H1 (cell line): Measurements from ENCODE around the gene MAP7D1. TPM values are rescaled to one million over a fixed set of nuclear protein-coding genes. Genes with fewer than 3 reads are reported as not detected.

ENCODE experiments used
- CTCF ChIA-PET: fragments of 300-600 bp; sonication (Branson Sonifier 250); formaldehyde crosslinking; loops from one replicate; lab custom pipeline; 2021; ENCODE audit not compliant: partially characterized antibody; lab: Charles Lee
- POLR2A ChIA-PET: fragments of 300-600 bp; sonication (Branson Sonifier 250); formaldehyde crosslinking; loops from one replicate; lab custom pipeline; 2021; ENCODE audit warnings: inconsistent platforms; ENCODE audit not compliant: partially characterized antibody; lab: Charles Lee
- DNase-seq, 2 experiments: peaks; one replicate each; pipeline versions ENCODE4 v3.0.0 to v3.0.0-alpha.2; 2010 to 2022; ENCODE audit warnings: low spot score in 2 of 2, low read depth in 1 of 2, mixed read lengths in 1 of 2
- FAIRE-seq: peaks from 2 replicates; lab custom pipeline; 2011; peaks lifted over from hg19 to GRCh38; lab: Jason Lieb, UNC
- H2AFZ ChIP-seq: 2 replicates; pipeline ENCODE4 v1.8.1; 2012; ENCODE audit warnings: low read length, inconsistent platforms
- H2AK5ac ChIP-seq: 2 replicates; pipeline ENCODE4 v1.6.1; 2013; ENCODE audit warnings: low read depth, low read length
- H2BK120ac ChIP-seq: replicated peaks from 2 replicates; pipeline ENCODE3; 2013; ENCODE audit warnings: low read depth, low read length, inconsistent platforms
- H2BK12ac ChIP-seq: 2 replicates; pipeline ENCODE4 v1.6.1; 2013; ENCODE audit warnings: low read depth, low read length
- H2BK15ac ChIP-seq: 2 replicates; pipeline ENCODE4 v1.6.1; 2013; ENCODE audit warnings: low read length
- H2BK20ac ChIP-seq: 2 replicates; pipeline ENCODE4 v1.6.1; 2013; ENCODE audit warnings: low read length
- H2BK5ac ChIP-seq: 2 replicates; pipeline ENCODE4 v1.6.1; 2013; ENCODE audit warnings: low read depth, low read length
- H3K14ac ChIP-seq: 2 replicates; pipeline ENCODE4 v1.6.1; 2013; ENCODE audit warnings: inconsistent platforms; ENCODE audit not compliant: insufficient read length
- H3K18ac ChIP-seq: 2 replicates; pipeline ENCODE4 v1.6.1; 2013; ENCODE audit warnings: low read length; ENCODE audit errors: extremely low read depth
- H3K23ac ChIP-seq: 2 replicates; pipeline ENCODE4 v1.6.1; 2013; ENCODE audit warnings: inconsistent platforms; ENCODE audit not compliant: insufficient read length
- H3K23me2 ChIP-seq: 2 replicates; pipeline ENCODE4 v1.6.1; 2013; ENCODE audit warnings: low read depth, low read length
- H3K27ac ChIP-seq: 2 replicates; pipeline ENCODE4 v1.6.1; 2011; ENCODE audit warnings: low read depth, low read length, inconsistent platforms
- H3K27me3 ChIP-seq, 4 experiments: replicated peaks in 1 of 4; 1 replicate in 1 of 4; 2 replicates in 3 of 4; pipeline versions ENCODE4 v1.6.1 to v1.8.1; 2011 to 2013; ENCODE audit warnings: low read length in 3 of 4, mild to moderate bottlenecking in 3 of 4, inconsistent platforms in 2 of 4, mixed read lengths in 2 of 4, moderate library complexity in 1 of 4; ENCODE audit not compliant: control insufficient read depth in 3 of 4, insufficient read depth in 3 of 4; ENCODE audit errors: extremely low read depth in 1 of 4
- H3K36me3 ChIP-seq, 4 experiments: 2 replicates each; pipeline versions ENCODE4 v1.6.1 to v1.8.1; 2011 to 2013; ENCODE audit warnings: mild to moderate bottlenecking in 4 of 4, low read length in 3 of 4, moderate library complexity in 2 of 4, control low read depth in 1 of 4, inconsistent platforms in 1 of 4; ENCODE audit not compliant: insufficient read depth in 4 of 4, control insufficient read depth in 2 of 4
- H3K4ac ChIP-seq: replicated peaks from 2 replicates; pipeline ENCODE3; 2013; ENCODE audit warnings: low read length, low read depth, mixed read lengths, inconsistent platforms; ENCODE audit not compliant: insufficient read length
- H3K4me1 ChIP-seq, 4 experiments: replicated peaks in 1 of 4; 1 replicate in 1 of 4; 2 replicates in 3 of 4; pipeline versions ENCODE4 v1.6.1 to v1.8.1; 2011 to 2013; ENCODE audit warnings: low read length in 3 of 4, inconsistent platforms in 2 of 4, mixed read lengths in 1 of 4; ENCODE audit not compliant: insufficient read depth in 4 of 4, control insufficient read depth in 3 of 4
- H3K4me2 ChIP-seq, 2 experiments: 2 replicates each; pipeline versions ENCODE4 v1.6.1 to v1.8.1; 2011 to 2013; ENCODE audit warnings: low read depth in 2 of 2, low read length in 2 of 2, control low read depth in 1 of 2, inconsistent platforms in 1 of 2, mild to moderate bottlenecking in 1 of 2; ENCODE audit not compliant: insufficient read depth in 1 of 2
- H3K4me3 ChIP-seq, 4 experiments: fragments of 200-600, 300-600 bp in 1 of 4; sonication (generic), shearing (Covaris generic), sonication (Bioruptor Twin) in 1 of 4; 2 replicates each; pipeline versions ENCODE4 v1.5.1 to v1.8.1; 2011 to 2016; ENCODE audit warnings: low read length in 4 of 4, low read depth in 3 of 4, control low read depth in 2 of 4, inconsistent platforms in 2 of 4, mild to moderate bottlenecking in 2 of 4, mixed read lengths in 1 of 4, moderate library complexity in 1 of 4; ENCODE audit not compliant: insufficient read depth in 2 of 4; ENCODE audit errors: extremely low read depth in 1 of 4
- H3K56ac ChIP-seq: replicated peaks from 2 replicates; pipeline ENCODE3; 2013; ENCODE audit warnings: low read depth, mild to moderate bottlenecking, mixed read lengths, low read length, inconsistent platforms; ENCODE audit not compliant: insufficient read length
- H3K79me1 ChIP-seq: 2 replicates; pipeline ENCODE4 v1.6.1; 2013; ENCODE audit warnings: low read depth, low read length, control low read depth
- H3K79me2 ChIP-seq, 2 experiments: 2 replicates each; pipeline versions ENCODE4 v1.6.1 to v1.8.1; 2012 to 2013; ENCODE audit warnings: low read length in 2 of 2, mild to moderate bottlenecking in 2 of 2, inconsistent platforms in 1 of 2; ENCODE audit not compliant: insufficient read depth in 2 of 2, control insufficient read depth in 1 of 2
- H3K9ac ChIP-seq, 4 experiments: replicated peaks in 1 of 4; 1 replicate in 1 of 4; 2 replicates in 3 of 4; pipeline versions ENCODE4 v1.6.1 to v1.8.1; 2011 to 2013; ENCODE audit warnings: low read depth in 3 of 4, low read length in 3 of 4, control low read depth in 2 of 4, mild to moderate bottlenecking in 2 of 4, moderate library complexity in 2 of 4, inconsistent platforms in 1 of 4; ENCODE audit errors: extremely low read depth in 1 of 4
- H3K9me3 ChIP-seq, 2 experiments: 2 replicates each; pipeline versions ENCODE4 v1.6.1 to v1.8.1; 2012 to 2013; ENCODE audit warnings: mild to moderate bottlenecking in 2 of 2, moderate library complexity in 2 of 2, control low read depth in 1 of 2, inconsistent platforms in 1 of 2, low read depth in 1 of 2, low read length in 1 of 2, mixed read lengths in 1 of 2; ENCODE audit not compliant: insufficient read depth in 2 of 2
- H4K20me1 ChIP-seq, 2 experiments: replicated peaks in 1 of 2; 2 replicates each; pipeline versions ENCODE3 to v1.8.1; 2011 to 2013; ENCODE audit warnings: inconsistent platforms in 2 of 2, low read length in 2 of 2, mild to moderate bottlenecking in 1 of 2; ENCODE audit not compliant: insufficient read depth in 2 of 2, control insufficient read depth in 1 of 2
- H4K5ac ChIP-seq: 2 replicates; pipeline ENCODE4 v1.6.1; 2013; ENCODE audit warnings: low read length, low read depth, mixed read lengths, inconsistent platforms; ENCODE audit not compliant: insufficient read length
- H4K8ac ChIP-seq: 2 replicates; pipeline ENCODE4 v1.8.0; 2013; ENCODE audit warnings: mild to moderate bottlenecking, moderate library complexity, low read length, inconsistent platforms; ENCODE audit not compliant: insufficient read depth; ENCODE audit errors: extremely low read depth
- H4K91ac ChIP-seq: replicated peaks from 2 replicates; pipeline ENCODE3; 2013; ENCODE audit warnings: low read length, mixed read lengths, inconsistent platforms; ENCODE audit not compliant: insufficient read length
- PHF8 ChIP-seq: fragments of 200-600 bp; sonication (generic); conservative IDR thresholded peaks from 2 replicates; pipeline ENCODE4 v1.7.1; 2012; ENCODE audit warnings: low read depth, mild to moderate bottlenecking, inconsistent platforms, low read length, moderate library complexity
- RNF2 ChIP-seq: fragments of 200-900, 300-1000 bp; sonication (generic); IDR thresholded peaks from 2 replicates; pipeline ENCODE4 v1.7.1; 2016; ENCODE audit warnings: borderline replicate concordance, low read depth, mild to moderate bottlenecking, antibody characterized with exemption, low read length; ENCODE audit not compliant: poor library complexity, severe bottlenecking; ENCODE audit errors: missing control alignments
- SIN3A ChIP-seq, 2 experiments: IDR thresholded peaks in 1 of 2; conservative IDR thresholded peaks in 1 of 2; 2 replicates each; pipeline ENCODE4 v1.6.1; 2011 to 2012; ENCODE audit warnings: low read length in 2 of 2, improper control_type of control experiment in 1 of 2, low read depth in 1 of 2, mild to moderate bottlenecking in 1 of 2
- USF2 ChIP-seq: IDR thresholded peaks from 2 replicates; pipeline ENCODE4 v1.6.1; 2011; ENCODE audit warnings: low read length, improper control_type of control experiment
- WGBS, 2 experiments: shearing (Covaris generic) in 1 of 2; methylation state at CpG; one replicate each; pipeline versions ENCODE4 v1.1.6 to v1.1.7; 2013 to 2015; ENCODE audit warnings: low lambda C conversion rate in 2 of 2, mixed read lengths in 2 of 2, inconsistent platforms in 1 of 2, low coverage in 1 of 2, missing lambda C conversion rate in 1 of 2; ENCODE audit not compliant: insufficient replicate concordance in 2 of 2, insufficient coverage in 1 of 2, insufficient read length in 1 of 2; ENCODE audit errors: extremely low coverage in 1 of 2, missing lambda C conversion rate in 1 of 2; 5-methylcytosine and 5-hydroxymethylcytosine counted together
- polyA plus RNA-seq, 7 experiments: library from polyadenylated mRNA; depleted of rRNA in 3 of 7; stranded (reverse) in 5 of 7; unstranded in 2 of 7; fragments of >200 nt in 5 of 7; fragments of 200-250 nt in 2 of 7; gene quantifications; 1 replicate in 5 of 7; 2 replicates in 1 of 7; 4 replicates in 1 of 7; pipeline versions ENCODE4 v1.2.1 to v1.2.3, GENCODE V29; 2011 to 2013; ENCODE audit warnings: missing spikeins in 2 of 7, mixed read lengths in 2 of 7
- total RNA-seq: library from RNA; stranded (reverse); fragmentation: NEBNext Ultra II Directional; extraction: Animal tissue kit (Norgen Biotek cat#: 25700); gene quantifications from 2 replicates; pipeline ENCODE4 v1.2.1, GENCODE V29; 2021
- TF ChIP-seq, protein P1 (sequence below): IDR thresholded peaks from 2 replicates; pipeline ENCODE4 v1.6.1; 2011; ENCODE audit warnings: low read depth, mild to moderate bottlenecking, low read length; ENCODE audit not compliant: insufficient read depth

MAP7D1 gene
- total and polyA plus RNA-seq, 2 of the 8 experiments (the other 6 are each of a cell fraction or from before 2014, with no cell fraction given): 18.2 to 52.4 TPM

DNA sequence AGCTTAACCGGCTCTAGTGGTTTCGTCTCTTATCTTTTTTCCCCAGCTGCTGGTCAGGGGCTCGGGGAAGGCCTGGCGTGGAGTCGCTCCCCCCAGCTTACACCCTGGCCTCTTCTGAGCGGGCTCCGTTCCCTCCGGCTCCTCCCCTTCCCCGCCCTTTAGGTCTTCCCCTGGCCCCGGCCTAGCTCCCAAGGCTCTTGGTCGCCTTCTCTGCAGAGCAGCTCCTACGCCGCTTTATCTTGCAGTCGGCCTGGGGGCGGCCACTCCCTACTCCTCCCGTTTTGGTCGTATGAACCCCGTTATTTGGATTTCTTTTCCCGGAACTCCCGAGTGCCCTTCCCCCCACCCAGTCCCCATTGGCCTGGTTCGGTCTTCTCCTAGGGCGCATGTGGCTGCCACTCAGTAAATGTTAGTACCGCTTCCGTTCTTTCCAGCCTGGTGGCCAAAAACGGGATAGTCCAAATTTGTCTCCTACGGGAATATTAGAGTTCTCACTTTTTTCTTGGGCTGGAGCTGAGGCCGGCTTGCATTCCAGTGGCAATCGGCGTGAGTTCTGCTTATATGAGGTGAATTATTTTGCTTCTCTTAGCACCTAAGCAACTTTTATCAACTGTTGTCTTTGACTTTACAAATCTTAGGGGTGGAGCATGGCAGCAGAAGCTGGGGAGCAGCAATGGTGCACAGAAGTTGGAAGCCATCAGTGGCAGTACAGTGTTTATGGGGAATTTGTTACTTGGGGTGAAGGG, 68.8 kb downstream of the MAP7D1 start:
- Histone ChIP-seq H3K9ac (peak overlapping the region; percentile 82 to 98 (median 96)), H2BK15ac (0 out of 2 replicates have a peak overlapping the region, but pooled peaks have one; percentile 74), H2BK120ac (no peak overlapping the region), H3K9me3 (no peaks in the 10 kb centered on the region), H3K27ac (peak overlapping the region; percentile 98), H4K91ac (peak overlapping the region; percentile 48), H3K56ac (peak overlapping the region; percentile 91), H3K4ac (no peak overlapping the region), H3K27me3 (no peaks in the 10 kb centered on the region), H3K4me1 (peaks cover 0 to 3% (median 0%) of the 10 kb centered on the region in 4 experiments; a peak in 1 of 7 replicates), H3K4me2 (peak overlapping the region; percentile 84 to 94), H2BK20ac (no peak overlapping the region), H2BK5ac (peak overlapping the region; percentile 93), H3K36me3 (peaks cover 0 to 18% (median 6%) of the 10 kb centered on the region in 4 experiments; a peak in 5 of 8 replicates), H3K79me1 (no peaks in the 10 kb centered on the region; the same call in 1 of the 2 replicates), H3K14ac (no peak overlapping the region), H3K18ac (peak overlapping the region; percentile 95), H4K20me1 (peaks cover 14 to 19% of the 10 kb centered on the region in 2 experiments), H3K79me2 (peaks cover 39 to 54% of the 10 kb centered on the region in 2 experiments), H3K4me3 (peak overlapping the region; percentile 91 to 96 (median 94)), H2BK12ac (peak overlapping the region; percentile 78; the same call in 1 of the 2 replicates), H2AFZ (no peak overlapping the region; the same call in 1 of the 2 replicates), H2AK5ac (no peak overlapping the region), H4K5ac (peak overlapping the region; percentile 64), H4K8ac (peak overlapping the region; percentile 94), H3K23me2 (peaks cover 2% of the 10 kb centered on the region), H3K23ac (no peak overlapping the region)
- ChIA-PET POLR2A (interaction anchor here (0.8 to 5.0 kb wide), 27 partner anchors 8 to 239 kb away, joined by 3 to 48 read pairs (median 5); partner anchors contain the start of genes MAP7D1, MRPS15, SH3D21 and STK40), CTCF (interaction anchor here (0.6 to 5.0 kb wide), 27 partner anchors 10 to 204 kb away, joined by 3 to 38 read pairs (median 4); partner anchors contain the start of genes LSM10 and TRAPPC3)
- FAIRE-seq (no peak), DNase-seq (peak; percentile 23 to 88)
- 2% methylated on average over 28 of the region's 29 CpGs; no CpG with 5 or more reads in 1 of the 2 experiments for WGBS, 2 experiments
- TF ChIP-seq, protein P1, sequence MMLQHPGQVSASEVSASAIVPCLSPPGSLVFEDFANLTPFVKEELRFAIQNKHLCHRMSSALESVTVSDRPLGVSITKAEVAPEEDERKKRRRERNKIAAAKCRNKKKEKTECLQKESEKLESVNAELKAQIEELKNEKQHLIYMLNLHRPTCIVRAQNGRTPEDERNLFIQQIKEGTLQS: no peak
- TF ChIP-seq RNF2 (no peak), PHF8 (peak; percentile 96), SIN3A (conservative IDR thresholded peaks at IDR 0.05 in 1 of 2, IDR thresholded peaks at IDR 0.05 in 1 of 2; ENCODE audit: low read depth in 1 of 2, low read length in 2 of 2) (no peak; a peak in 3 of 4 replicates), USF2 (no peak)
